C4-2B (cell line): Measurements from ENCODE around the gene MYO1H.

Experiments
- H3K27ac ChIP-seq: fragments of 450-650 bp; 2 replicates; pipeline ENCODE4 v1.5.1; 2017
- CTCF ChIP-seq: fragments of 450-650 bp; conservative IDR thresholded peaks from 2 replicates; pipeline ENCODE4 v1.5.1; 2017; ENCODE audit warnings: mild to moderate bottlenecking
- ZFX ChIP-seq: fragments of 450-650 bp; IDR thresholded peaks from 2 replicates; pipeline ENCODE4 v1.6.1; 2017

The MYO1H gene

GRCh38 chr12:109476807-109477184 is 129.1 kb downstream of the MYO1H start:
- TF ChIP-seq ZFX (no peak), CTCF (no peak)
- peak overlapping the region; percentile 95 for H3K27ac ChIP-seq

- TF ChIP-seq CTCF (no peak), ZFX (0 out of 2 replicates have a peak, but pooled peaks have one; percentile 9)
- H3K27ac ChIP-seq = peak within 1 kb of the TSS; percentile 95
These were observed 129.7 kb downstream of the MYO1H start, which contains the start of the genes KCTD10 and UBE3B for GRCh38 chr12:109477185-109477962. Gene KCTD10 (minus strand): TSS chr12:109477300. CDS start chr12:109477262, 38 bp downstream. Gene UBE3B (plus strand): TSS chr12:109477634. CDS start chr12:109483552, 5,918 bp downstream.

DNA sequence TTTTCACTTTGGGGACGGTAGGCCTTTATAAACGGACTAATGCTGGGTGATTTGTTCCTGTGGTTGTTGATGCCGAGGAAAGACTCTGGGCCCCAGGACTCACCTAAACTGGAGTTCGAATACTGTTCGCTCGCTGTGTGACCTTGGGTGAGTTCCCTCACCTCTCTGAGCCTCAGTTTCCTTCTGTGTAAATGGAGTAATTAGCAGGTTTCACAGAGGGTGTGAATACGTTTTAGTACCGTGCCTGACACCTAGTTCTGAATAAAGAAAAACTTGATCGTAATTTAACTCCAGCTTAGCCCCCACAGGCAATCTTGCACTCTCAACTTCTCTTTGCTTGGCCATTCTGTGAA is 130.2 kb downstream of the MYO1H start:
- peak overlapping the region; percentile 95 for H3K27ac ChIP-seq
- TF ChIP-seq CTCF (no peak), ZFX (no peak)

DNA sequence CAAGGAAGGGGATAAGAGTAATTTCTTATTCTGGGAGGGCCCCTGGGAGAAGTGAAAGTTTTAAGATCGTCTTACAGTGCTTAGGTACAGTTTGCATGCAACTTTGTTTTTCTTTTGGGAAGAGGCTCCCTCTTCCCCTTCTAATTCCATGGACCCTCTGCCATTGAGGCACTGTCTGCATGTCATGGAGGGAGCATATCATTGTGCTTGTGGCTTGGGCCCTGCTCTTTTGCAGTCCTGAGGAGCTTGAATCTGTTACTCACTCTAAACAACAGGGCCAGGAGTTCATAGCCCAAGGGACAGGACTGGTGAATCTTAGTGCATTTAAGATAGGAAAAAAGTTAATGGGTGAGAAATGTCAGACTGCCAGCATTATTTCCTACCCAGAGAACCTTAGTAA is 132.1 kb downstream of the MYO1H start:
- H3K27ac ChIP-seq = no peak overlapping the region
- no peak for TF ChIP-seq ZFX
- no peak for TF ChIP-seq CTCF

- H3K27ac ChIP-seq = no peak overlapping the region
- TF ChIP-seq ZFX (no peak), CTCF (no peak)
These were observed 132.7 kb downstream of the MYO1H start for GRCh38 chr12:109480356-109480755.

DNA sequence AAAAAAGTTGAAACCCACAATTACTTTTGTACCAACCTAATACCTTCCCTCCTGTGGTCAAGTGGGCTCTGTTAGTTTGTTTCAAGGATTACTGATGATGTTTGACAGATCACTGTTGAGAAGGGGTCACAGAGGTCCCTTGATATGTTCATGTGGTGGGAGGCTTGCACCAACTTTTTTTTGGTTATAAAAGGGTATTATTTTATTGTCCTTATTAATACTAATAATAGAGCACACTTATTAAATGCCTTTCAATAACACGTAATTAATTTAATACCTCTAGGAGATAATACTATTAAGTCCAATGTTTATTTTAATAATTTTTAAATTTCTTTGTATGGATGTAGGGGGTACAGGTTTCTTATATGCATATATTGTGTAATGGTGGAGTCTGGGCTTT is 134.2 kb downstream of the MYO1H start:
- no peak for TF ChIP-seq CTCF
- H3K27ac ChIP-seq = no peak overlapping the region

GRCh38 chr12:109482491-109482890 is 134.8 kb downstream of the MYO1H start:
- TF ChIP-seq ZFX (no peak), CTCF (no peak)
- no peak overlapping the region for H3K27ac ChIP-seq
